NCI-H2029 treated with DMSO at 0.1 percent for 48 hours (cell line): ENCODE results near the gene NDRG3.

ENCODE experiments used
- DNase-seq: peaks from one replicate; lab custom pipeline; 2025; lab: John Stamatoyannopoulos, UW

Gene NDRG3

DNA sequence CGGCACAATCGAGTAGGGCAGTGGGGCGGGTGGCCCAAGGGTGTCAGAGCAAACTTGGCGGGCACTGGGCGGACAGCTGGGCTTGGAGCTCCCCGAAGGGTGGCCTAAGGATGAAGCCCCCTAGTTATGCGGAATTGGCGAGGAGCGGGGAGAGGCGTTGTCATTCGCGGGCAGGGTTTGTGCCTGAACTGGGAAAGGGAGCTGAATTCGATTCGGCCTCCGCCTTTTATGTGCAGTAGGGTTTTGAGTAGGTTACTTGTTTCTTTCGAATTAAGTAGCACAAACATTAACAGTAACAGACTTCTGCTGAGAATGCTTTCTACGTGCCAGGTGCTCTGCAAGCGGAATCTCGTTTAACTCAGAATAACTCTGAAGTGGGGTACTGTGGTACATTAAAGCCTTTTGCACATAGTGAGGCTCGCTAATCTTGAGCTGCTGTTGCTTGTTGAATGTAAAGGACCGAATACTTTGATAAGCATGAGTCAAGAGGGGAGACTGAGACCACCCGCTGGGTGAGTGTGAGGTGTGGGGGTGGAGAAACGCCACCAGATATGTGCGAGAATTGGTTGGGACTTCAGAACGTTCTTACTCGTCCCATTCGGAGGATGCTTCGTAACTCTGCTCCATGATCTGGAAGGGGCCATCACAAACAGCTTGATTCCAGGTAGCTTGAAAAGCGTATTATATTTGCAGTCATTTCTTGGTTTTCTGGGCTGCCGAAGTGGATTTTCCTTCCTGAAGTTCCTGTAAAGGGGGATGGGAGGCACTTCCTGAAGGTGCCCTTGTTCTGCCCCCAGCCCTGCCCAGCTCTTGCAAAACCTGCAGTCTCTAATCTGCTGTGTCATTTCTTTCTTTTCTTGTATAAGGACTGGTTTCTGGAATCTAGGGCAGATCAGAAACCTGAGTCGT lies 139.5 kb downstream of the NDRG3 start:
- no peak for DNase-seq

DNA sequence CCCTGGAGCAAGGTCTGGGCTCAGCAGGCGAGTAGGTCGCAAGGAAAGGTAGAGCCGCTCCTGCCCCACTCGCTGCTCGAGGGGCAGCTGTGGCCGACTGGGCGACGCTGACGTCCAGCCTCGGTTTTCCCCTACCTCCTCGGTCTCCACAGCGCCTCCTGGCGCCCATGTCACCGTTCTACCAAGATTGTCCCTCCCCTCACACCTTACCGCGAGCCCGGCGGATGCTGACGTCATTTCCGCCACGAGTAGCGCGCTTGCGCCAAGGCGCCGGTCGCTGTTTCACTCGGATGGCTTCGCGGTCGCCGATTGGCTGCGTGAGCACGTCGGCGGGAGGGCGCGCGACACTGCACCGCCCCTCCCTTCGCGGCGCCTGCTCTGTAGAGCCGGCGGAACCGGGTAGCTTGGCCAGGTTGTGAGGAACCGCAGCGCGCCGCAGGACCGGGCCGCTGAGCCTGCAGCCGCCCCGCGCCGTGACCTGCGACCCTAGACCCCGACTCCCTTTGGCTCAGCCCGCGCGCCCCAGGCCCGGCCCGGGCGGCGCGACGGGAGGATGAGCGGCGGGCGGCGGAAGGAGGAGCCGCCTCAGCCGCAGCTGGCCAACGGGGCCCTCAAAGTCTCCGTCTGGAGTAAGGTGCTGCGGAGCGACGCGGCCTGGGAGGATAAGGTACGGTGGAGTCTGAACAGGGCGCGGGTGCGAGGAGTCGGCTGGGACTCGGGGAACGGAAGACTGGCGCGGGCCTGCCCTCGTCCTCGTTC lies 140.3 kb downstream of the NDRG3 start, which contains the start of gene RAB5IF:
TSS of gene RAB5IF (plus strand) at position 381 of the 759 bp plus-strand sequence. CDS start at position 554, 173 bp downstream.
- peak; percentile 92 for DNase-seq

DNA sequence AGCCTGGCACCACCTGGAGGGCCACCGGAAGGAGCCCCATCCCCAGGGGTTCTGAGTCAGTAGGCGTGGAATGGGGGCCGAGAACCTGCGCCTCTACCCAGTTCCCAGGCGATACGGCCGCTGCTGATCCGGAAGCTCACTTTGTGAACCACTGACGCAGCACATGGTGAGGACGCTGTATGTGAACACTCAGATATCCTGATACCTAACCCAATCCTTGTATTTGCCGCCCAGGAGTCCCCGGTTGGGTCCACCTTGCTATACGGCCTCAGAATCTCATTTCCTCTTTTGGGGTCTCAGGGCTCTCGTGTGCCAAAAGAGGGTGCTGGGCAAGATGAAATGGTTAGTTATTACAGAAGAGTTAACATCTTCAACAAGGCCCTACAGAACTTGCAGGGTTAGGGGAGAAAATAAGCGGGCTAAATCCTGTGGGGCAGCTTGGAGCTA lies 140.9 kb downstream of the NDRG3 start:
- peak; percentile 77 for DNase-seq
